Activated T-cell treated with anti-CD3 and anti-CD28 coated beads, Interleukin-2, amount 50 U/mL, for 4 hours (primary cell): Measurements from ENCODE around the gene DEDD. TPM values are rescaled to one million over a fixed set of nuclear protein-coding genes. Genes with fewer than 3 reads are reported as not detected.

ENCODE experiments used
- ATAC-seq, 2 donors: fragments of 200-7000 bp; cut with Tn5 transposase; one replicate each; pipeline ENCODE4 v1.10.0; 2021
- DNase-seq: peaks from one replicate; pipeline ENCODE4 v3.0.0-alpha.2; 2020
- H3K27me3 Mint-ChIP-seq: one replicate; pipeline ENCODE4 v1.8.0; 2021; ENCODE audit warnings: low read depth, mixed read lengths
- H3K36me3 Mint-ChIP-seq: one replicate; pipeline ENCODE4 v1.8.0; 2022; ENCODE audit warnings: mixed read lengths; ENCODE audit not compliant: insufficient read depth
- H3K4me1 Mint-ChIP-seq: one replicate; pipeline ENCODE4 v1.8.0; 2021; ENCODE audit warnings: low read depth, mixed read lengths
- H3K4me3 Mint-ChIP-seq: one replicate; pipeline ENCODE4 v1.8.0; 2021; ENCODE audit warnings: mild to moderate bottlenecking, moderate library complexity, mixed read lengths
- H3K9me3 Mint-ChIP-seq: one replicate; pipeline ENCODE4 v1.8.0; 2021; ENCODE audit warnings: mixed read lengths
- total RNA-seq, 3 donors: library from RNA; stranded (reverse); gene quantifications; one replicate each; pipeline ENCODE4 v1.2.1, GENCODE V29; 2021

DEDD gene
- total RNA-seq, 3 donors from 2014 or later, result 50.7 to 56.7 (median 51.2) TPM

DNA sequence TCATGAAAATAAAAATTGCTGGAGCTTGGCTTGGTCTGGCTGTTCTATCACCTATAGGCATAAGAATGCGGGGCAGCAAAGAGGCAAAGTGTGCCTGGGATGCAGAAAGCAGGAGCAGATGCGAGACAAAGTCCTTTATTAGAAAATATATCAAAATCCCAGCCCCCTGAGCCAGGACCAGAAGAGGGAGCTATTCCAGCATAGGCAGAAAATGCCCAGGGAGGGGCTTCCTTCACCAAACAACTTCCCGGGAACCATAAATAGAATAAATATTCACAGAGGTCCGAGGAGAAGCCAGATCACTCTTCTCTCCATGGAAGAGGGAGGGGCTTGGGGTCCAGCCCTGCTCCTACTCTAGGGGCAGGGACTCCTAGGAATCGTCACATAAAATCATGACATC, 38.7 kb upstream of the DEDD start:
- no peak overlapping the region for H3K4me3 Mint-ChIP-seq
- peaks cover 45% of the 10 kb centered on the region for H3K4me1 Mint-ChIP-seq
- H3K36me3 Mint-ChIP-seq, result peaks cover 39% of the 10 kb centered on the region
- H3K9me3 Mint-ChIP-seq, result no peaks in the 10 kb centered on the region
- no peaks in the 10 kb centered on the region for H3K27me3 Mint-ChIP-seq
- ATAC-seq, result no peak
- DNase-seq, result no peak

DNA sequence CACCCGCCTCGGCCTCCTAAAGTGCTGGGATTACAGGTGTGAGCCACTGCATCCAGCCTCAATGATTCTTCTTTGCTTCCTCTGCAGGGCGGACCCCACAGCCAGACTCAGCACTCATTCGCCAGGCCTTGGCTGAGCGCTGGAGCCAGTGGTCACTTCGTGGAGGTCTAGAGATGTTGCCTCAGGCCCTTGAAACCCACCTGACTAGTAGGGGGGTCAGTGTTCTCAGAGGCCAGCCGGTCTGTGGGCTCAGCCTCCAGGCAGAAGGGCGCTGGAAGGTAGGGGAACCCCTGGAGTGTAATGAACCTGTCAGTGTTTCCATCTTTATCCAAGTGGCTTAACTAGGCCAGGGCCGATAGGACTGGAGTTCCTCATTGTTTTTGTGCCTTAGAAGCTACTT, 36.4 kb upstream of the DEDD start:
- peaks cover 36% of the 10 kb centered on the region for H3K36me3 Mint-ChIP-seq
- no peak for ATAC-seq
- H3K4me3 Mint-ChIP-seq, result no peak overlapping the region
- no peaks in the 10 kb centered on the region for H3K27me3 Mint-ChIP-seq
- no peak for DNase-seq
- peaks cover 43% of the 10 kb centered on the region for H3K4me1 Mint-ChIP-seq
- no peaks in the 10 kb centered on the region for H3K9me3 Mint-ChIP-seq

DNA sequence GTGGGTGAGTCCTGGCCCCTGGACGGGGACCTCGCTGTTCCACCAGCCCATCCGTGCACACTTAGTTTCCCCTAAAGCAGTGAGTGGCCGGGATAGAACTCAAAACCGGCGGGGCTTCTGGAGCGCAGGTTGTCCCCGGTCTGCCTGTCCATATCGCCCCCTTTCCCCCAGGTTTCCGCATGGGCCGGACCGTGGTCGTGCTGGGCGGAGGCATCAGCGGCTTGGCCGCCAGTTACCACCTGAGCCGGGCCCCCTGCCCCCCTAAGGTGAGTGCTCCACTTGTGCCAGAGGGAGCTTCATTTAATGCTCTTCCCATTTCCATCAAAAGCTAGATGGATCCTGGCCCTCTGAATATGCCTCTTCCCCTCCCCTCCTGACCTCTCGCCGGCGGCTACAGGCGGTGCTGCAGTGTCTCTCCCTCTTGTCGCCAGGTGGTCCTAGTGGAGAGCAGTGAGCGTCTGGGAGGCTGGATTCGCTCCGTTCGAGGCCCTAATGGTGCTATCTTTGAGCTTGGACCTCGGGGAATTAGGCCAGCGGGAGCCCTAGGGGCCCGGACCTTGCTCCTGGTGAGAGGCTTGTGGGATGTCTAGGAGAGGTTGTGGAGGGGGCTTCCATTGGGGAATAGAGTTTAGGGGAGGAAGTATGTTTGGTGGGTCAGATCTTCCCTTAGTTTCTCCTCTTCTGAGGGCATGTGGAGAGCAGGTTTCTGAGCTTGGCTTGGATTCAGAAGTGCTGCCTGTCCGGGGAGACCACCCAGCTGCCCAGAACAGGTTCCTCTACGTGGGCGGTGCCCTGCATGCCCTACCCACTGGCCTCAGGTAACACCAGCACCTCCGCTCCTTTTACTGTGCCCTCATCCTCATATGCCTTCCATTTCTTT, 34.4 kb upstream of the DEDD start:
- no peak for ATAC-seq

DNA sequence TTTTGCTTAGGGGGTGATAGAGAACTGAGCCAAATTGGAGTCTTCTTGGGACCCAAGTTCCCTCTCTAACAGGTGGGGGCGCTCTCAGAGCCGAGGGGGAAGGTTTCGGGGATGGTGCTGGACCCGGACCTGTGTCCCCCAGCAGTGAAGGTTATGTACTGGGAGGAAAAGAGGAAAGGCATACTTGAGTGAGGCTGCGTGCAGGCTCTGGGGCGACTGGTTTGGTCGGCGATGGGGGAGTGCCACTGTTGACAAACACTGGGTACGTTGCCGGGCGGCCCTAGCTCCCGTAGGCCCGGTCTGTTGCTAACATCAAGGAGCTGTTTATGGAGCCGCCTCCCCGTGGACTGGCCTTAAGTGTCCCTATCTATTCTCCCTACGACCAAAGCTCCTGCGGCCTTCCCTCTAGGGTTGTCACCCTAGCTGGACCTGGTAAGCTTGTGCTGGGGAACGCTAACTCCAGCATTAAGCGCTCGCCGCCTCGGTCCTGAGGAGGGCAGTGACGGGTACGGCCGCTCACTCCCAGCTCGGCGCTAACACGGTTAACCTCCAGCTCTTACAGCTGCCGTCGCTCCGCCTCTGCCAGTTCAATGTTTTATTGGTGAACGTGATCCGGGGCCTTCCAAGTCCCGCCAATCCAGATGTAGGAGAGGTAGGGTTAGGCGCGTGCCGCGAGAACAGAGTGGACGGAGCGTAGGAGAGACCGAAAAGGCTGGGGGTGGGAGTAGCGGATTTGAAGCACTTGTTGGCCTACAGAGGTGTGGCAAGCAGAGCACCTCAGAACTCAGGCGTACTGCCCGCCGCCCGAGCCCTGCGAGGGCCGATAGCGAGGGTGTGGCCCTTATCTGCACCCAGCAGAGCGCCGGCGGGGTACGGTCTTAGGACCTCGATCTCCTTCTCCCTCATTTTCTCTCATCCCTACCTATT, 33.5 kb upstream of the DEDD start, which contains the start of gene PPOX:
PPOX (plus strand) TSS at position 685 of the 927 bp plus-strand sequence. CDS start 422 bp downstream, outside the sequence.
- H3K36me3 Mint-ChIP-seq, result peaks cover 29% of the 10 kb centered on the region
- H3K9me3 Mint-ChIP-seq, result no peaks in the 10 kb centered on the region
- peak; percentile 97 for ATAC-seq
- H3K4me1 Mint-ChIP-seq, result peaks cover 50% of the 10 kb centered on the region
- H3K27me3 Mint-ChIP-seq, result no peaks in the 10 kb centered on the region
- peak within 1 kb of the TSS; percentile 86 for H3K4me3 Mint-ChIP-seq
- peak; percentile 82 for DNase-seq

More for the DNA sequence above, 34.4 kb upstream of the DEDD start:
- H3K27me3 Mint-ChIP-seq, result no peaks in the 10 kb centered on the region
- no peak for DNase-seq
- peaks cover 31% of the 10 kb centered on the region for H3K36me3 Mint-ChIP-seq
- H3K4me3 Mint-ChIP-seq, result peak overlapping the region; percentile 86
- no peaks in the 10 kb centered on the region for H3K9me3 Mint-ChIP-seq
- H3K4me1 Mint-ChIP-seq, result peaks cover 42% of the 10 kb centered on the region

DNA sequence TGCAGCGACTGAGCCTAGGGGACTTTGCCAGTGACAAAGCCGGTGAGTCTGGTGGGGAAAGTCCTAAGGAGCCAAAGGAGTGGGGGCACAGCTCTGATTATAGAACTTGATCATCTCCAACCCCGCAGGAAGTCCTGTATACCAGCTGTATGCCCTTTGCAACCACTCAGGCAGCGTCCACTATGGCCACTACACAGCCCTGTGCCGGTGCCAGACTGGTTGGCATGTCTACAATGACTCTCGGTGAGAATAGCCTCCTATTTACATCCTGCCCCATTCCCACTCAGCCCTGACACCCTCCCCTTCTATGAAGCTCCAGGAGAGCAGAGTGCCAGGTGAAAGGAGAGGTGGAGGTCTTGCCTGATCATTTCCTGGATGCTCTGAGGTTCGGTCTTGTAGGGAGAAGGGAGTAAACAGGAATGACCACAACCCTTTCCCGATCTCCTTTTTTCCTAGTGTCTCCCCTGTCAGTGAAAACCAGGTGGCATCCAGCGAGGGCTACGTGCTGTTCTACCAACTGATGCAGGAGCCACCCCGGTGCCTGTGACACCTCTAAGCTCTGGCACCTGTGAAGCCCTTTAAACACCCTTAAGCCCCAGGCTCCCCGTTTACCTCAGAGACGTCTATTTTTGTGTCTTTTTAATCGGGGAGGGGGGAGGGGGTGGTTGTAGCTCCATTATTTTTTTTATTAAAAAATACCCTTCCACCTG, 32.6 kb upstream of the DEDD start:
- no peak for ATAC-seq
- peaks cover 59% of the 10 kb centered on the region for H3K4me1 Mint-ChIP-seq

DNA sequence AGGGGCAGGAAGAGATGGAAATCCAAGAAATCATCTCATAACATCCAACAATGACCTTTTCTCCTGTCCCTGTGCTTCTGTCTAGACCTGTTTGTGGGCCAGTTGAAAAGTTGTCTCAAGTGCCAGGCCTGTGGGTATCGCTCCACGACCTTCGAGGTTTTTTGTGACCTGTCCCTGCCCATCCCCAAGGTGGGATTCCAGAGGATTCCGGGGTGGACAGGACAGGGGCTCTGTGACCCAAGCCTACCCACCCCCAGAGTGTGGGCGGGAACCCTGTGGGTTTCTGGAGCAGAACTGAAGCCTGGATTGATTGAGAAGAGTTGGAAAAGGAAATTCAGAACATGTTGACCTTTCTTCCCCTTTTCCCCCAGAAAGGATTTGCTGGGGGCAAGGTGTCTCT, 31.3 kb upstream of the DEDD start:
- ATAC-seq (no peak), DNase-seq (no peak)
- Mint-ChIP-seq H3K9me3 (no peaks in the 10 kb centered on the region), H3K36me3 (peaks cover 20% of the 10 kb centered on the region), H3K4me3 (no peak overlapping the region), H3K27me3 (no peaks in the 10 kb centered on the region), H3K4me1 (peaks cover 68% of the 10 kb centered on the region)

More for the DNA sequence above, 32.6 kb upstream of the DEDD start:
- H3K4me3 Mint-ChIP-seq, result peak overlapping the region; percentile 21
- no peaks in the 10 kb centered on the region for H3K27me3 Mint-ChIP-seq
- H3K36me3 Mint-ChIP-seq, result peaks cover 26% of the 10 kb centered on the region
- no peaks in the 10 kb centered on the region for H3K9me3 Mint-ChIP-seq
- no peak for DNase-seq

DNA sequence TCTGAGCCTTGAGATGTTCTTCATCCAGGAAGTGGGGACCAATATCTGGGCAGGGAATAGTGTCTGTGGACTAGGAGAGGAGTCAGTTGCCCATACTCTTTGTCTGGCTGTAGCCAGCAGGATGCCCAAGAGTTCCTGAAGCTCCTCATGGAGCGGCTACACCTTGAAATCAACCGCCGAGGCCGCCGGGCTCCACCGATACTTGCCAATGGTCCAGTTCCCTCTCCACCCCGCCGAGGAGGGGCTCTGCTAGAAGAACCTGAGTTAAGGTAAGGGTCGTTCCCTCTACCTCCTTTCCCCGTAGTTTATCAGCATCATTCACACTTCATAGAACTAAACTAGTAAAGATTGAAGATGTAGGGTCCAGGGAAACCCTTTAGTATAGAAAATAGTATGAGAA, 30.3 kb upstream of the DEDD start:
- H3K4me1 Mint-ChIP-seq, result peaks cover 64% of the 10 kb centered on the region
- no peak for ATAC-seq
- no peak overlapping the region for H3K4me3 Mint-ChIP-seq

DNA sequence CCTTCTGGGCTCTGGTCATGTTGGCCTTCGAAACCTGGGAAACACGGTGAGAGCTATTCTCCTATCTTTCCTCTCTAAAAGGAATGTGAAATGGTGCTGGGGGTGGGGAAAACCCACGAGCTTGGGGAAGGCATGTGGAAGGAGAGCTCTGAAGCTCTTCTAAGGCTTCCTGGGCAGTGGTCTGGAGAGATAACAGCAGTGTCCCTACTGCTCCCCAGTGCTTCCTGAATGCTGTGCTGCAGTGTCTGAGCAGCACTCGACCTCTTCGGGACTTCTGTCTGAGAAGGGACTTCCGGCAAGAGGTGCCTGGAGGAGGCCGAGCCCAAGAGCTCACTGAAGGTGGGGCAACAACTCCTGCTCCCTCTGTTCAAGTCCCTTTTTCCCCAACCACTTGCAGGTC, 29.6 kb upstream of the DEDD start:
- Mint-ChIP-seq H3K36me3 (peaks cover 21% of the 10 kb centered on the region), H3K9me3 (no peaks in the 10 kb centered on the region), H3K27me3 (no peaks in the 10 kb centered on the region), H3K4me3 (no peak overlapping the region), H3K4me1 (peaks cover 58% of the 10 kb centered on the region)
- DNase-seq (no peak), ATAC-seq (no peak)

More for the DNA sequence above, 30.3 kb upstream of the DEDD start:
- Mint-ChIP-seq H3K36me3 (peaks cover 16% of the 10 kb centered on the region), H3K27me3 (no peaks in the 10 kb centered on the region), H3K9me3 (no peaks in the 10 kb centered on the region)
- no peak for DNase-seq

DNA sequence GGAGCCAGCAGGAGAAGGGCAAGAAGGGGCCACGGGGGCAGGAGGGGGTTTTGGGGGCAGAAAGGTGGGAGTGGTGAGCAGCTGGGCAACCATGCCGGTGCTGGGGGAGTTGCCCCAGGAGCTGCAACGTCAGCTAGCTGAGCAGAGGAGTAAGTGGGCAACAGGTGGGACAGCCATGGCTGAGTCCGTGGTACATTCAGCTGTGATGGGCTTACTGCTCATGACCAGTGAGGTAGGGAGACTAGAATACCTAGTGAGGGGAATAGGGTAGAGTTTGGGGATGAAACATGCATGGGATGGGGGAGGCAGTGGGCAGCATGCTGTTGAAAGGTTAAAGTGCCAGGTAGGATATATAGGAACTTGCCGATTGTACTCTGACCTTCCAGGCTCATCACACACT, 29.2 kb upstream of the DEDD start:
- no peak for ATAC-seq
- Mint-ChIP-seq H3K36me3 (peaks cover 23% of the 10 kb centered on the region), H3K4me3 (peak overlapping the region; percentile 63), H3K27me3 (no peaks in the 10 kb centered on the region), H3K4me1 (peaks cover 55% of the 10 kb centered on the region), H3K9me3 (no peaks in the 10 kb centered on the region)
- DNase-seq, result no peak

DNA sequence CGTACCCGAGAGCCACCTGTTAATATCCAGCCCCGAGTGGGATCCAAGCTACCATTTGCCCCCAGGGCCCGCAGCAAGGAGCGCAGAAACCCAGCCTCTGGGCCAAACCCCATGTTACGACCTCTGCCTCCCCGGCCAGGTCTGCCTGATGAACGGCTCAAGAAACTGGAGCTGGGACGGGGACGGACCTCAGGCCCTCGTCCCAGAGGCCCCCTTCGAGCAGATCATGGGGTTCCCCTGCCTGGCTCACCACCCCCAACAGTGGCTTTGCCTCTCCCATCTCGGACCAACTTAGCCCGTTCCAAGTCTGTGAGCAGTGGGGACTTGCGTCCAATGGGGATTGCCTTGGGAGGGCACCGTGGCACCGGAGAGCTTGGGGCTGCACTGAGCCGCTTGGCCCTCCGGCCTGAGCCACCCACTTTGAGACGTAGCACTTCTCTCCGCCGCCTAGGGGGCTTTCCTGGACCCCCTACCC, 28.2 kb upstream of the DEDD start:
- Mint-ChIP-seq H3K4me1 (peaks cover 50% of the 10 kb centered on the region), H3K9me3 (no peaks in the 10 kb centered on the region), H3K4me3 (peak overlapping the region; percentile 88), H3K27me3 (no peaks in the 10 kb centered on the region), H3K36me3 (peaks cover 23% of the 10 kb centered on the region)
- ATAC-seq, result no peak
- DNase-seq, result no peak

DNA sequence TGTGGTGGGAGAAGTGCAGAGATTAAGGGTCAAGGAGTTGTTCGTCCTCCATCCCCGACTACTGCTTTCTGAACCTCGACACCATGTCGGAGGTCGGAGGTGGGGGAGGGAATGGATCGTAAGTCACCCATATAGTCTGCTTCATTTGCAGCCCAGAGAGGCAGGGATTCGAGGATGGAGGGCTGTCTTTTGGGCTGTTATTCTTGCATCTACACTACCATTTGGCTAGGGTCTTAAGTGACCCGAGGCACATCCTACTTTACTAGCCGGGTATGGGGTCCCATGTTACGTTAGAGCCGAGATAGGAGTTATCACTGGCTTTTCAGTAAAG, 27.4 kb upstream of the DEDD start:
- Mint-ChIP-seq H3K4me1 (peaks cover 51% of the 10 kb centered on the region), H3K4me3 (peak overlapping the region; percentile 88), H3K27me3 (no peaks in the 10 kb centered on the region), H3K9me3 (no peaks in the 10 kb centered on the region), H3K36me3 (peaks cover 25% of the 10 kb centered on the region)
- no peak for DNase-seq
- ATAC-seq, result no peak

DNA sequence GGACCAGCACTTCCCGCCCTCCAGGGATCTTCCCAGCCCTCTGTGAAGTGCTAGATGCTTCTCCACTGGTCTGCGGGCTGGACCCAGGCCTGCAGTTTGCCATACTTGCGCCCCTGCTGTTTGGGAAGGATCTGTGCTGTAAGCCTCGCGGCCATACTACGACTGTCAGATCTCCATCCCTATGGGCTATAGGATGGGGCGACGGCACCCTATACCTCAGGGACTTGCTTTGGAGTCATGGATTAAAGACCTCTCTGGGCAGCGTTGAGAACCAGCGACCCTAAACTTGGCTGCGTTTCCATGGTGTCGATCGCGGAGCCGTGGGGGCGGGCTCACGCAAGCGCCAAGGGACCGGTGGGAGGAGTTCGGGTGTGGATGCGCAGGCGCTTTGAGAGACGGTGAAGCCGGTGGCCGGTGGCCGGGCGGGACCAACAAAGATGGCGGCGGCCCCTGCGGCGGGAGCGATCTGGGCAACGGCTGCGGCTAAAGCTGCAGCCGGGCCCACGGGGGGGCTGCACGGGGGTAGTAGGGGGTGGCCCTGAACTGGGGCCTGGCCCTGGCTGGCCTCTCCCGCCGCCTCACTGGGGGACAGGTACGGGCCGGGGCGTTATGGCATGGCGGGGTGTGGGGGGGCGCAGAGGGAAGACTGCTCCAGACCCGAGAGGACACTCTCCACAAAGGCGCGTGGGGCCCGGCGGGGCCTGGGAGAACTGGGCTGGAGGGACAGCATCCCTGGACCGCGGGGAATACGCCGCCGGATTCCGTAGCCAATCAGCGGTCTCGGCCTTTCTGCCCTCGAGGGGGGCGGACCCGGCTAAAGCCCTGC, 26.8 kb upstream of the DEDD start, which contains the start of gene USP21:
USP21 (plus strand) TSS at position 414 of the 826 bp plus-strand sequence. CDS start 1,141 bp downstream, outside the sequence.
- ATAC-seq (peak; percentile 95 to 96), DNase-seq (peak; percentile 89)
- H3K27me3 Mint-ChIP-seq, result no peaks in the 10 kb centered on the region
- H3K4me1 Mint-ChIP-seq, result peaks cover 53% of the 10 kb centered on the region
- no peaks in the 10 kb centered on the region for H3K9me3 Mint-ChIP-seq
- H3K36me3 Mint-ChIP-seq, result peaks cover 24% of the 10 kb centered on the region
- H3K4me3 Mint-ChIP-seq, result peak within 1 kb of the TSS; percentile 88

DNA sequence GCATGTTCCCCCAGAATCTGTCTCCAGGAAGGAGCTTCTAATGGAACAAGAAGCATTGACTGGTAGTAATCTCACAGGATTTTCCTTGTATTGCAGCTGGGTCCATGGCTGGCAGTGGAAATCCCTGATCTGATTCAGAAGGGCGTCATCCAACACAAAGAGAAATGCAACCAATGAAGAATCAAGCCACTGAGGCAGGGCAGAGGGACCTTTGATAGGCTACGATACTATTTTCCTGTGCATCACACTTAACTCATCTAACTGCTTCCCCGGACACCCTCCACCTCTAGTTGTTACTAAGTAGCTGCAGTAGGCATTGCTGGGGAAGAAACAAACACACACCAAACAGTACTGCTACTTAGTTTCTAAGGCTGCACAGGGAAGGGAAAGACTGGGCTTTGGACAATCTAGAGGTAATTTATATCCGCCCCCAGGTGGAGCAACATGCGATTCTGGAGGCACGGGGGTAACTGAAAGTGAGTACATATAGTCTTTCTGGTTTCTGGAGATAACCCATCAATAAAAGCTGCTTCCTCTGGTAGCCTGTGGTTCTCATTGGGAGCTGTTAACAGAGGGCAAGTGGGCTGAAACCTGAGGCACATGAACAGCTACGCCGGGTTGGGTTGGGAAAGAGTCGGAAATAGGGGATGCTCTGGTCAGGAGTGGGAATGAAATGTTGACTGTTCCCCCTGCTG, 26.0 kb upstream of the DEDD start:
- ATAC-seq, result no peak
- peaks cover 19% of the 10 kb centered on the region for H3K36me3 Mint-ChIP-seq
- H3K27me3 Mint-ChIP-seq, result no peaks in the 10 kb centered on the region
- no peak for DNase-seq
- H3K9me3 Mint-ChIP-seq, result no peaks in the 10 kb centered on the region
- peaks cover 54% of the 10 kb centered on the region for H3K4me1 Mint-ChIP-seq
- peak overlapping the region; percentile 88 for H3K4me3 Mint-ChIP-seq
